NCI-H82 (cell line): Measurements from ENCODE around the gene ZNF681.

Experiments used
- DNase-seq: peaks from one replicate; lab custom pipeline; 2025; lab: John Stamatoyannopoulos, UW

The ZNF681 gene

GRCh38 chr19:23692937-23693336 lies 65.8 kb downstream of the ZNF681 start:
- peak; percentile 59 for DNase-seq
